ENCODE results near the gene ANKRD11. TPM values are rescaled to one million over a fixed set of nuclear protein-coding genes. Genes with fewer than 3 reads are reported as not detected.
A peak's percentile ranks its signal among the peaks of the same experiment; 100 is the strongest.
"Not testable (repeated sequence)": the region's sequence is repeated elsewhere in the genome, so short reads cannot be mapped to it uniquely, and the experiment has no call there.

ANKRD11 gene
- total and polyA plus RNA-seq, 7 donors, result 30.6 to 161 (median 42.8) TPM

- Histone ChIP-seq H3K9me3 (no peaks in the 10 kb centered on the region), H3K4me3 (no peak overlapping the region), H3K27ac (no peak overlapping the region), H3K27me3 (peaks cover 0 to 5% (median 0%) of the 10 kb centered on the region in 3 donors), H3K36me3 (no peaks in the 10 kb centered on the region), H3K4me1 (peaks cover 0 to 24% (median 18%) of the 10 kb centered on the region in 4 donors)
- no peak for DNase-seq
- no peak for TF ChIP-seq EP300 (IDR thresholded peaks at IDR 0.05)
- no peak for TF ChIP-seq POLR2AphosphoS5 (IDR thresholded peaks at IDR 0.05)
- no peak for TF ChIP-seq POLR2A (IDR thresholded peaks at IDR 0.05)
- no peak for TF ChIP-seq CTCF (IDR thresholded peaks at IDR 0.05)
- intact Hi-C loops (cut with DNase I), result loop anchor here (5.0 kb wide), 1 partner anchor 263 kb away; the partner anchor contains the start of gene SPG7
- 37 to 72% methylated on average over 12 of the region's 12 CpGs for WGBS, 2 donors
Measured at GRCh38 chr16:89244754-89245153, 245.6 kb downstream of the ANKRD11 start.

DNA sequence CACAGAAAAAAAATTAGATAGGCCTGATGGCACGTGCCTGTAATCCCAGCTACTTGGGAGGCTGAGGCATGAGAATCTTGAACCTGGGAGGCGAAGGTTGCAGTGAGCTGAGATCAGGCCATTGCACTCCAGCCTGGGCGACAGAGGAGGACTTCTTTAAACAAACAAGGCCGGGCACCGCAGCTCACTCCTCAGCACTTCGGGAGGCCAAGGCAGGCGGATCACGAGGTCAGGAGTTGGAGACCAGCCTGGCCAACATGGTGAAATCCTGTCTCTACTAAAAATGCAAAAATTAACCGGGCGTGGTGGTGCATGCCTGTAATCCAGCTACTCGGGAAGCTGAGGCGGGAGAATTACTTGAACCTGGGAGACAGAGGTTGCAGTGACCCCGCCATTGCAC lies 246.1 kb downstream of the ANKRD11 start:
- H3K9me3 ChIP-seq; DNase-seq; H3K4me3 ChIP-seq; H3K27me3 ChIP-seq; H3K36me3 ChIP-seq; H3K27ac ChIP-seq; intact Hi-C loops (cut with DNase I): not testable (repeated sequence)
- 63 to 83% methylated on average over 13 of the region's 13 CpGs for WGBS, 2 donors
- peaks cover 0 to 24% (median 18%) of the 10 kb centered on the region in 4 donors for H3K4me1 ChIP-seq

DNA sequence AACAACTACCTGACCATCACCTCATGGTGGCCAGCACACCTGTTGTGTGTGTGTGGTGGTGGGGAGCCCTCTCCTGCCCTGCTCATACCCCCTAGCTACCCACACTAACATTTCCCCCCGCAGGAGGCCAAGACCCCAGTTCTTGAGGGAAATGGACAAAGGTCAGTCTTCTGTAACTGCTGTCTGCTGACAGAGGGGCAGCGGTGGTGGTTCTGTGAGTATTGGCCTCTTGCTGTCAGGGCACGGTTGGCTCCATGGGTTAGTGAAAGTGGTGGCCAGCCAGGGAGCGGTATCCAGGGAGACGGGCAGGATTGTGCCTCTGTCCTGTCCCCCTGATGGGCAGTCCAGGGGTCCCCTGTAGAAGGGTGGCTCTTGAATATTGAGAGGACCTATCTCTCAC lies 246.7 kb downstream of the ANKRD11 start:
- intact Hi-C loops (cut with DNase I), result no loop called here
- peaks cover 0 to 5% (median 0%) of the 10 kb centered on the region in 3 donors for H3K27me3 ChIP-seq
- no peaks in the 10 kb centered on the region for H3K9me3 ChIP-seq
- no peak for TF ChIP-seq POLR2AphosphoS5 (IDR thresholded peaks at IDR 0.05)
- no peak for TF ChIP-seq POLR2A (IDR thresholded peaks at IDR 0.05)
- no peak for TF ChIP-seq CTCF (IDR thresholded peaks at IDR 0.05)
- no peak overlapping the region for H3K27ac ChIP-seq
- no peak overlapping the region for H3K4me3 ChIP-seq
- peaks cover 0 to 24% (median 18%) of the 10 kb centered on the region in 4 donors for H3K4me1 ChIP-seq
- no peaks in the 10 kb centered on the region for H3K36me3 ChIP-seq
- WGBS, 2 donors, result 74 to 88% methylated on average over 5 of the region's 5 CpGs
- DNase-seq, result no peak

- no peak overlapping the region for H3K27ac ChIP-seq
- H3K9me3 ChIP-seq, result no peaks in the 10 kb centered on the region
- WGBS, 2 donors, result 19 to 46% methylated on average over 12 of the region's 12 CpGs
- peaks cover 0 to 5% (median 0%) of the 10 kb centered on the region in 3 donors for H3K27me3 ChIP-seq
- intact Hi-C loops (cut with DNase I), result no loop called here
- H3K4me3 ChIP-seq, result no peak overlapping the region
- peaks cover 0 to 21% (median 17%) of the 10 kb centered on the region in 4 donors for H3K4me1 ChIP-seq
- TF ChIP-seq POLR2A (IDR thresholded peaks at IDR 0.05) (no peak), CTCF (IDR thresholded peaks at IDR 0.05) (no peak), EP300 (IDR thresholded peaks at IDR 0.05) (no peak), POLR2AphosphoS5 (IDR thresholded peaks at IDR 0.05) (no peak)
- H3K36me3 ChIP-seq, result no peaks in the 10 kb centered on the region
- DNase-seq, result no peak
Measured at GRCh38 chr16:89242795-89243200, 247.6 kb downstream of the ANKRD11 start.

- H3K36me3 ChIP-seq, result no peaks in the 10 kb centered on the region
Measured at GRCh38 chr16:89241187-89242007, 249.0 kb downstream of the ANKRD11 start.

More at GRCh38 chr16:89241187-89242007, 249.0 kb downstream of the ANKRD11 start:
- TF ChIP-seq CTCF (IDR thresholded peaks at IDR 0.05), result no peak
- TF ChIP-seq POLR2A (IDR thresholded peaks at IDR 0.05), result peak; percentile 78 to 80
- no peak for TF ChIP-seq EP300 (IDR thresholded peaks at IDR 0.05)
- peak; percentile 74 to 93 (median 88) for TF ChIP-seq POLR2AphosphoS5 (IDR thresholded peaks at IDR 0.05)
- intact Hi-C loops (cut with DNase I), result loop anchor here (2.0 kb wide), 2 partner anchors 47 to 319 kb away; partner anchors contain the start of gene RPL13
- H3K4me1 ChIP-seq, result peaks cover 0 to 11% (median 6%) of the 10 kb centered on the region in 4 donors
- H3K27ac ChIP-seq, result peak overlapping the region; percentile 86 to 96 (median 94)
- peak; percentile 89 for DNase-seq
- no peaks in the 10 kb centered on the region for H3K27me3 ChIP-seq
- H3K4me3 ChIP-seq, result peak overlapping the region; percentile 60 to 71 (median 64)
- 4 to 7% methylated on average over 38 to 39 of the region's 39 CpGs for WGBS, 2 donors
- no peaks in the 10 kb centered on the region for H3K9me3 ChIP-seq
